ENCODE results near the gene GOLGA8B.

GRCh38 chr15:34603095-34603494 is 19.6 kb upstream of the GOLGA8B start:
- no peak for TF ChIP-seq ZNF384 (IDR thresholded peaks at IDR 0.05)
- TF ChIP-seq SUZ12 (IDR thresholded peaks at IDR 0.05), result no peak
- TF ChIP-seq SP1 (IDR thresholded peaks at IDR 0.05), result no peak
- TF ChIP-seq, protein P1, sequence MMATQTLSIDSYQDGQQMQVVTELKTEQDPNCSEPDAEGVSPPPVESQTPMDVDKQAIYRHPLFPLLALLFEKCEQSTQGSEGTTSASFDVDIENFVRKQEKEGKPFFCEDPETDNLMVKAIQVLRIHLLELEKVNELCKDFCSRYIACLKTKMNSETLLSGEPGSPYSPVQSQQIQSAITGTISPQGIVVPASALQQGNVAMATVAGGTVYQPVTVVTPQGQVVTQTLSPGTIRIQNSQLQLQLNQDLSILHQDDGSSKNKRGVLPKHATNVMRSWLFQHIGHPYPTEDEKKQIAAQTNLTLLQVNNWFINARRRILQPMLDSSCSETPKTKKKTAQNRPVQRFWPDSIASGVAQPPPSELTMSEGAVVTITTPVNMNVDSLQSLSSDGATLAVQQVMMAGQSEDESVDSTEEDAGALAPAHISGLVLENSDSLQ (IDR thresholded peaks at IDR 0.05), result no peak
- no peak for TF ChIP-seq BHLHE40 (IDR thresholded peaks at IDR 0.05; ENCODE audit: borderline replicate concordance)
- TF ChIP-seq ELF4 (IDR thresholded peaks at IDR 0.05), result no peak
- TF ChIP-seq L3MBTL2 (conservative IDR thresholded peaks at IDR 0.05), result no peak
